ENCODE data around the gene KRTAP22-1. TPM values are rescaled to one million over a fixed set of nuclear protein-coding genes. Genes with fewer than 3 reads are reported as not detected.
A peak's percentile ranks its signal among the peaks of the same experiment; 100 is the strongest.

The KRTAP22-1 gene
- not detected in 2 replicates for total RNA-seq (2014; rRNA removed; shearing (Covaris generic))

GRCh38 chr21:30600787-30601186 is at the start of gene KRTAP22-1:
KRTAP22-1 (plus strand) TSS chr21:30601087.
- DNase-seq (ENCODE audit: low spot score), result no peak
- in situ Hi-C loops (cut with HindIII; ENCODE audit: low sequenced_read_pairs), result no loop called here

GRCh38 chr21:30552782-30553181 is 48.1 kb upstream of the KRTAP22-1 start:
- in situ Hi-C loops (cut with HindIII; ENCODE audit: low sequenced_read_pairs), result no loop called here
- no peak for DNase-seq (ENCODE audit: low spot score)

GRCh38 chr21:30555095-30555494 is 45.8 kb upstream of the KRTAP22-1 start:
- in situ Hi-C loops (cut with HindIII; ENCODE audit: low sequenced_read_pairs), result no loop called here
- no peak for DNase-seq (ENCODE audit: low spot score)

- no peak for DNase-seq (ENCODE audit: low spot score)
These were observed 39.5 kb upstream of the KRTAP22-1 start, which contains the start of gene KRTAP19-7 for GRCh38 chr21:30561264-30561895. KRTAP19-7 (minus strand) TSS chr21:30561314; CDS start chr21:30561289, 25 bp downstream.

GRCh38 chr21:30561957-30562356 is 38.9 kb upstream of the KRTAP22-1 start:
- in situ Hi-C loops (cut with HindIII; ENCODE audit: low sequenced_read_pairs), result no loop called here
- no peak for DNase-seq (ENCODE audit: low spot score)

More at GRCh38 chr21:30561264-30561895, 39.5 kb upstream of the KRTAP22-1 start, which contains the start of gene KRTAP19-7:
- in situ Hi-C loops (cut with HindIII; ENCODE audit: low sequenced_read_pairs), result no loop called here

- no peak for DNase-seq (ENCODE audit: low spot score)
- in situ Hi-C loops (cut with HindIII; ENCODE audit: low sequenced_read_pairs), result no loop called here
These were observed 37.8 kb upstream of the KRTAP22-1 start for GRCh38 chr21:30563072-30563471.

- in situ Hi-C loops (cut with HindIII; ENCODE audit: low sequenced_read_pairs), result no loop called here
These were observed 37.3 kb upstream of the KRTAP22-1 start for GRCh38 chr21:30563630-30564029.

GRCh38 chr21:30567617-30568016 is 33.3 kb upstream of the KRTAP22-1 start:
- in situ Hi-C loops (cut with HindIII; ENCODE audit: low sequenced_read_pairs), result no loop called here
- DNase-seq (ENCODE audit: low spot score), result no peak

More at GRCh38 chr21:30563630-30564029, 37.3 kb upstream of the KRTAP22-1 start:
- no peak for DNase-seq (ENCODE audit: low spot score)

GRCh38 chr21:30577766-30578165 is 23.1 kb upstream of the KRTAP22-1 start:
- in situ Hi-C loops (cut with HindIII; ENCODE audit: low sequenced_read_pairs), result no loop called here
- no peak for DNase-seq (ENCODE audit: low spot score)

- in situ Hi-C loops (cut with HindIII; ENCODE audit: low sequenced_read_pairs), result no loop called here
- peak; percentile 90 for DNase-seq (ENCODE audit: low spot score)
These were observed 21.5 kb upstream of the KRTAP22-1 start for GRCh38 chr21:30579346-30579745.

- peak; percentile 93 for DNase-seq (ENCODE audit: low spot score)
- in situ Hi-C loops (cut with HindIII; ENCODE audit: low sequenced_read_pairs), result no loop called here
These were observed 20.8 kb upstream of the KRTAP22-1 start for GRCh38 chr21:30580132-30580531.

- no peak for DNase-seq (ENCODE audit: low spot score)
- in situ Hi-C loops (cut with HindIII; ENCODE audit: low sequenced_read_pairs), result no loop called here
These were observed 18.0 kb upstream of the KRTAP22-1 start for GRCh38 chr21:30582870-30583269.

- no peak for DNase-seq (ENCODE audit: low spot score)
- in situ Hi-C loops (cut with HindIII; ENCODE audit: low sequenced_read_pairs), result no loop called here
These were observed 10.6 kb upstream of the KRTAP22-1 start, which contains the start of gene KRTAP22-2 for GRCh38 chr21:30590297-30590696. KRTAP22-2 (minus strand) TSS chr21:30590397.

- in situ Hi-C loops (cut with HindIII; ENCODE audit: low sequenced_read_pairs), result no loop called here
- DNase-seq (ENCODE audit: low spot score), result no peak
These were observed 8.7 kb upstream of the KRTAP22-1 start, which contains the start of gene KRTAP6-3 for GRCh38 chr21:30592140-30592539. KRTAP6-3 (plus strand) TSS chr21:30592440; CDS start chr21:30592446, 6 bp downstream.

GRCh38 chr21:30598802-30599201 is 2.1 kb upstream of the KRTAP22-1 start, which contains the start of gene KRTAP6-2:
KRTAP6-2 (minus strand) TSS chr21:30598902; CDS start chr21:30598874, 28 bp downstream.
- in situ Hi-C loops (cut with HindIII; ENCODE audit: low sequenced_read_pairs), result no loop called here
- no peak for DNase-seq (ENCODE audit: low spot score)

GRCh38 chr21:30605968-30606367 is 5.1 kb downstream of the KRTAP22-1 start:
- no peak for DNase-seq (ENCODE audit: low spot score)
- in situ Hi-C loops (cut with HindIII; ENCODE audit: low sequenced_read_pairs), result no loop called here

GRCh38 chr21:30612132-30612531 is 11.2 kb downstream of the KRTAP22-1 start:
- no peak for DNase-seq (ENCODE audit: low spot score)
- in situ Hi-C loops (cut with HindIII; ENCODE audit: low sequenced_read_pairs), result no loop called here

GRCh38 chr21:30613836-30614235 is 12.9 kb downstream of the KRTAP22-1 start, which contains the start of gene KRTAP6-1:
KRTAP6-1 (minus strand) TSS chr21:30613930; CDS start chr21:30613904, 26 bp downstream.
- in situ Hi-C loops (cut with HindIII; ENCODE audit: low sequenced_read_pairs), result no loop called here
- no peak for DNase-seq (ENCODE audit: low spot score)

GRCh38 chr21:30615199-30615598 is 14.3 kb downstream of the KRTAP22-1 start:
- in situ Hi-C loops (cut with HindIII; ENCODE audit: low sequenced_read_pairs), result no loop called here

GRCh38 chr21:30616125-30616524 is 15.2 kb downstream of the KRTAP22-1 start, which contains the start of gene KRTAP20-1:
KRTAP20-1 (plus strand) TSS chr21:30616425; CDS start chr21:30616455, 30 bp downstream.
- in situ Hi-C loops (cut with HindIII; ENCODE audit: low sequenced_read_pairs), result no loop called here
- no peak for DNase-seq (ENCODE audit: low spot score)

More at GRCh38 chr21:30615199-30615598, 14.3 kb downstream of the KRTAP22-1 start:
- no peak for DNase-seq (ENCODE audit: low spot score)

Measured in G401 (cell line).